ENCODE results near the gene HUWE1.

HUWE1 gene

DNA sequence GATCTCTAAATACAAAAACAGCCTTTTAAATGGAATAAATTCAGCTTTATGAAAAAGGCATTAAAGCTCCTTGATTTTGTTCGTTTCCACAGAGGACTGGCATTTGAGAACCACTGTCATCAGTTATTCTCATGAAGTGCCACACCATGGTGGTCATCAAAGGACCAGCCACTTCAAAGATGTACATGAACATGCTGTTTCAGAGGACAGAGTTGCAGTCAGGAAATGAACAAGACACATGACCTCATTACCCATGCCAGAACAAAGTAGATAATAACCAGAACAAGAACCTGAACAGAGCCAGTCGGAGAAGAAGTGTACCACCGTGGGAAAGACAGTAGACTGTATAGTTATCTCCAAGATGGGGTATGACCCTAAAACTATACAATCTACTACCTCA lies 129.7 kb downstream of the HUWE1 start:
- TF ChIP-seq, protein P1, sequence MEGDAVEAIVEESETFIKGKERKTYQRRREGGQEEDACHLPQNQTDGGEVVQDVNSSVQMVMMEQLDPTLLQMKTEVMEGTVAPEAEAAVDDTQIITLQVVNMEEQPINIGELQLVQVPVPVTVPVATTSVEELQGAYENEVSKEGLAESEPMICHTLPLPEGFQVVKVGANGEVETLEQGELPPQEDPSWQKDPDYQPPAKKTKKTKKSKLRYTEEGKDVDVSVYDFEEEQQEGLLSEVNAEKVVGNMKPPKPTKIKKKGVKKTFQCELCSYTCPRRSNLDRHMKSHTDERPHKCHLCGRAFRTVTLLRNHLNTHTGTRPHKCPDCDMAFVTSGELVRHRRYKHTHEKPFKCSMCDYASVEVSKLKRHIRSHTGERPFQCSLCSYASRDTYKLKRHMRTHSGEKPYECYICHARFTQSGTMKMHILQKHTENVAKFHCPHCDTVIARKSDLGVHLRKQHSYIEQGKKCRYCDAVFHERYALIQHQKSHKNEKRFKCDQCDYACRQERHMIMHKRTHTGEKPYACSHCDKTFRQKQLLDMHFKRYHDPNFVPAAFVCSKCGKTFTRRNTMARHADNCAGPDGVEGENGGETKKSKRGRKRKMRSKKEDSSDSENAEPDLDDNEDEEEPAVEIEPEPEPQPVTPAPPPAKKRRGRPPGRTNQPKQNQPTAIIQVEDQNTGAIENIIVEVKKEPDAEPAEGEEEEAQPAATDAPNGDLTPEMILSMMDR (IDR thresholded peaks at IDR 0.05; ENCODE audit: borderline replicate concordance, extremely low read depth, low read length, poor library complexity, severe bottlenecking) = no peak
- no peak for TF ChIP-seq EZH2 (IDR thresholded peaks at IDR 0.05; ENCODE audit: borderline replicate concordance, low read depth, low read length, severe bottlenecking)
- H3K9me3 ChIP-seq (ENCODE audit: insufficient read depth, low read length, severe bottlenecking) = no peaks in the 10 kb centered on the region
- no peak overlapping the region for H3K4me2 ChIP-seq (ENCODE audit: insufficient read depth, low read length)
- no peak for ATAC-seq (ENCODE audit: insufficient read depth, low read depth)
- H2AFZ ChIP-seq (ENCODE audit: low read depth, low read length) = no peak overlapping the region
- DNase-seq = no peak
- H3K27ac ChIP-seq (ENCODE audit: low read length) = no peak overlapping the region
- no peak overlapping the region for H3K9ac ChIP-seq (ENCODE audit: low read depth, low read length)
- H3K4me3 ChIP-seq (ENCODE audit: low read depth in 1 of 2, low read length in 2 of 2) = no peak overlapping the region
- H3K27me3 ChIP-seq (ENCODE audit: insufficient read depth, low read length, poor library complexity) = no peaks in the 10 kb centered on the region
- no peaks in the 10 kb centered on the region for H3K79me2 ChIP-seq (ENCODE audit: insufficient read depth, low read length)
- no peaks in the 10 kb centered on the region; the same call in 1 of the 2 replicates for H4K20me1 ChIP-seq (ENCODE audit: insufficient read depth, low read length)
- peaks cover 93% of the 10 kb centered on the region for H3K36me3 ChIP-seq (ENCODE audit: insufficient read depth, low read length)
- H3K4me1 ChIP-seq (ENCODE audit: insufficient read depth, low read length) = no peaks in the 10 kb centered on the region

DNA sequence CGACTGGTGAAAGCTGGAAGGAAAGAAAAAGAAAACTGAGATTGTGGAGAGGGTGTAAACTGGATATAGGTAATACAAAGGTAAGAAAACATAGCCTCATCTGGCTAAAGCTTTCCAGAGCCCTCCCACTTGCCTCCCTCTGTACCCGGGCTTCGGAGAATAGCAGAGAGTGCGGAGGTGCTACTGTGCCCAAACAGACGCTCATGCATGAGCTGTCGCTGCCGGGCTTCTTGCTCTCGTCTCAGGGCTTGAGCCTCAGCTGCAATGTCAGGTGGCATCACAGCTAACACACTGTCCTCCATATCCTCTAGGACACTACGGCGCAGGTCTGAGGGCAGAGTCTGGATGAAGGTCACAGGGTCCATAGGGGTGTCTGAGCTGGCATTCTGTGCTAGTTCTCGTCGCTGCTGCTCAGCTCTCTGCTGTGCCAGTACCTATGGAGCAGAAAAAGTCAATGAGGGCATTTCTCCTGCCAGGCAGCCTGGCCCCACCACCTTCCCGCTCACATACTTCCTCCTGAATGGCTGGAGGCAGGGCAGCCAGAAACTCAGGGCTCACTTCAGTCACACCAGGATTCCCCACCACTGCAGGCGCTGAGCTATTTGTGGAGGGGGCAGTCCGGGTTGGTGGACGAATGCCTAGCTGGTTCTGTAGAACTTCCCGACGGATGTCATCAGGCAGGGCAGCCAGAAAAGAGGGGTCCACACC lies 135.6 kb downstream of the HUWE1 start:
- H2AFZ ChIP-seq (ENCODE audit: low read depth, low read length) = no peak overlapping the region
- DNase-seq = no peak
- H3K27ac ChIP-seq (ENCODE audit: low read length) = no peak overlapping the region
- no peaks in the 10 kb centered on the region for H3K27me3 ChIP-seq (ENCODE audit: insufficient read depth, low read length, poor library complexity)
- no peak overlapping the region for H3K4me3 ChIP-seq (ENCODE audit: low read depth in 1 of 2, low read length in 2 of 2)
- peaks cover 93% of the 10 kb centered on the region for H3K36me3 ChIP-seq (ENCODE audit: insufficient read depth, low read length)
- ATAC-seq (ENCODE audit: insufficient read depth, low read depth) = no peak
- no peak overlapping the region for H3K9ac ChIP-seq (ENCODE audit: low read depth, low read length)
- no peaks in the 10 kb centered on the region for H3K79me2 ChIP-seq (ENCODE audit: insufficient read depth, low read length)
- H4K20me1 ChIP-seq (ENCODE audit: insufficient read depth, low read length) = peaks cover 5% of the 10 kb centered on the region
- no peaks in the 10 kb centered on the region for H3K4me1 ChIP-seq (ENCODE audit: insufficient read depth, low read length)
- no peak for TF ChIP-seq EZH2 (IDR thresholded peaks at IDR 0.05; ENCODE audit: borderline replicate concordance, low read depth, low read length, severe bottlenecking)
- TF ChIP-seq, protein P1 (IDR thresholded peaks at IDR 0.05; ENCODE audit: borderline replicate concordance, extremely low read depth, low read length, poor library complexity, severe bottlenecking) = no peak
- no peaks in the 10 kb centered on the region for H3K9me3 ChIP-seq (ENCODE audit: insufficient read depth, low read length, severe bottlenecking)
- no peak overlapping the region for H3K4me2 ChIP-seq (ENCODE audit: insufficient read depth, low read length)

DNA sequence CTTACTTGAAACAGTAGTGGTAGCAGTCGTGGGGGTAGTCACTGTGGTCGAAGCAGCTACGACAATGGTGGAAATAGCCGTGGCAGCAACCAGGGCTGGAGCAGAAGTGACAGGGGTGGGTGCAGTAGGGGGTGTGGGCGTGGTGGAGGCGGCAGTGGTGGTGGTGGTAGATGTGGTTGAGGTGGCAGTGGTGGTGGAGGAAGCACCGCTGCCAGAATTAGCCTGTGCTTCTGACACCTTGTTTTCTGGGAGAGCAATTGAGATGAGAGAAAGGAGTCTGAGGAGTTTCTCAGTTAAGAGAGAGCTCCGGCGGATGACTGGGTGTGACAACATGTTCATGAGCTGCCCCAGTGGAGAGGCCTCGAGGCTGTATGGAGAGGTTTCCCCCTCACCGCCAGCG lies 138.9 kb downstream of the HUWE1 start:
- no peaks in the 10 kb centered on the region for H3K79me2 ChIP-seq (ENCODE audit: insufficient read depth, low read length)
- no peak for TF ChIP-seq EZH2 (IDR thresholded peaks at IDR 0.05; ENCODE audit: borderline replicate concordance, low read depth, low read length, severe bottlenecking)
- no peaks in the 10 kb centered on the region for H3K27me3 ChIP-seq (ENCODE audit: insufficient read depth, low read length, poor library complexity)
- ATAC-seq (ENCODE audit: insufficient read depth, low read depth) = no peak
- no peaks in the 10 kb centered on the region for H3K4me1 ChIP-seq (ENCODE audit: insufficient read depth, low read length)
- peaks cover 97% of the 10 kb centered on the region for H3K36me3 ChIP-seq (ENCODE audit: insufficient read depth, low read length)
- H3K27ac ChIP-seq (ENCODE audit: low read length) = no peak overlapping the region
- no peak overlapping the region for H2AFZ ChIP-seq (ENCODE audit: low read depth, low read length)
- no peak overlapping the region for H3K4me3 ChIP-seq (ENCODE audit: low read depth in 1 of 2, low read length in 2 of 2)
- no peak overlapping the region for H3K4me2 ChIP-seq (ENCODE audit: insufficient read depth, low read length)
- H3K9me3 ChIP-seq (ENCODE audit: insufficient read depth, low read length, severe bottlenecking) = no peaks in the 10 kb centered on the region
- H3K9ac ChIP-seq (ENCODE audit: low read depth, low read length) = no peak overlapping the region
- peaks cover 5% of the 10 kb centered on the region for H4K20me1 ChIP-seq (ENCODE audit: insufficient read depth, low read length)
- DNase-seq = no peak

DNA sequence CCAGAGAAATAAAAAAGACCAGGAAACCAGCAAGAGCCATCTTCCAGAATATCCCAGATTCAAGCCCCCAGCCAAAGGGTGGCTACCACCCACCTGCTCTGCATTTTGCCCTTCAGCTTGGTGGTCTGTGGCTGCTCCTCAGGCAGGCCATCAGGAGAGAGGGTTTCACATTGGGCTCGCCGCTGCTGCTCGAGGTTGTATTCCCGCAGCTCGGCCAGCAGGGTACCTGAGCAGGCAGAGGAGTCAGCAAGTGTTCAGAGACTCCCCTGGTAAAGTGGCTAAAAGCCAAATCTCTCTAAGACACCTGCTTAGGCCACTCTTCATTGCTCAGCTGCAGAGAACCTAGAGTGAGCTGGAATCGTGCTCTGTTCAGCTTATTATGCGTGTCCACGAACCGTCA lies 141.6 kb downstream of the HUWE1 start:
- no peaks in the 10 kb centered on the region for H3K4me1 ChIP-seq (ENCODE audit: insufficient read depth, low read length)
- no peaks in the 10 kb centered on the region for H3K9me3 ChIP-seq (ENCODE audit: insufficient read depth, low read length, severe bottlenecking)
- peaks cover 94% of the 10 kb centered on the region for H3K36me3 ChIP-seq (ENCODE audit: insufficient read depth, low read length)
- no peaks in the 10 kb centered on the region for H3K79me2 ChIP-seq (ENCODE audit: insufficient read depth, low read length)
- ATAC-seq (ENCODE audit: insufficient read depth, low read depth) (peak; percentile 13; the same call in 1 of the 3 replicates), DNase-seq (no peak)
- no peak overlapping the region for H2AFZ ChIP-seq (ENCODE audit: low read depth, low read length)
- peaks cover 5% of the 10 kb centered on the region; the same call in 1 of the 2 replicates for H4K20me1 ChIP-seq (ENCODE audit: insufficient read depth, low read length)
- no peak overlapping the region for H3K4me3 ChIP-seq (ENCODE audit: low read depth in 1 of 2, low read length in 2 of 2)
- no peak overlapping the region for H3K4me2 ChIP-seq (ENCODE audit: insufficient read depth, low read length)
- no peaks in the 10 kb centered on the region for H3K27me3 ChIP-seq (ENCODE audit: insufficient read depth, low read length, poor library complexity)
- H3K27ac ChIP-seq (ENCODE audit: low read length) = no peak overlapping the region
- no peak overlapping the region for H3K9ac ChIP-seq (ENCODE audit: low read depth, low read length)
- TF ChIP-seq EZH2 (IDR thresholded peaks at IDR 0.05; ENCODE audit: borderline replicate concordance, low read depth, low read length, severe bottlenecking) = no peak
- TF ChIP-seq, protein P1 (IDR thresholded peaks at IDR 0.05; ENCODE audit: borderline replicate concordance, extremely low read depth, low read length, poor library complexity, severe bottlenecking) = no peak
